ENCODE data around the gene SLIT3.

- TF ChIP-seq CTCF (IDR thresholded peaks at IDR 0.05) (no peak), POLR2A (IDR thresholded peaks at IDR 0.05) (no peak)
These were observed 397.9 kb downstream of the SLIT3 start for GRCh38 chr5:168903061-168903460.
